CD4-positive, alpha-beta memory T cell (primary cell): ENCODE data around the gene HIVEP1. TPM values are rescaled to one million over a fixed set of nuclear protein-coding genes. Genes with fewer than 3 reads are reported as not detected.
"Not testable (repeated sequence)": the region's sequence is repeated elsewhere in the genome, so short reads cannot be mapped to it uniquely, and the experiment has no call there.

Experiments used
- CTCF ChIA-PET: fragments of 350-600 bp; sonication (Branson Sonifier 250); formaldehyde crosslinking; loops from one replicate; lab custom pipeline; 2021; ENCODE audit warnings: inconsistent platforms; ENCODE audit not compliant: partially characterized antibody; lab: Charles Lee
- POLR2A ChIA-PET: fragments of 350-600 bp; sonication (Branson Sonifier 250); formaldehyde crosslinking; loops from one replicate; lab custom pipeline; 2021; ENCODE audit not compliant: partially characterized antibody; lab: Charles Lee
- DNase-seq, 5 donors: peaks; one replicate each; pipeline versions ENCODE4 v3.0.0 to v3.0.0-alpha.2; 2020 to 2022; ENCODE audit warnings: mixed read lengths in 1 of 5
- H3K27ac ChIP-seq: one replicate; pipeline ENCODE4 v1.7.0; 2013; ENCODE audit warnings: low read depth, low read length
- H3K27me3 ChIP-seq: 2 replicates; pipeline ENCODE4 v1.7.0; 2013; ENCODE audit warnings: mild to moderate bottlenecking, low read length, moderate library complexity; ENCODE audit not compliant: insufficient read depth
- H3K36me3 ChIP-seq: 2 replicates; pipeline ENCODE4 v1.7.0; 2013; ENCODE audit warnings: mild to moderate bottlenecking, low read length, moderate library complexity; ENCODE audit not compliant: insufficient read depth
- H3K4me1 ChIP-seq: 2 replicates; pipeline ENCODE4 v1.7.0; 2013; ENCODE audit warnings: mild to moderate bottlenecking, low read length, moderate library complexity; ENCODE audit not compliant: insufficient read depth
- H3K4me3 ChIP-seq, 2 donors: one replicate each; pipeline ENCODE4 v1.7.0; 2013; ENCODE audit warnings: low read length in 2 of 2, mild to moderate bottlenecking in 1 of 2
- H3K9me3 ChIP-seq, 2 donors: one replicate each; pipeline ENCODE4 v1.7.0; 2013; ENCODE audit warnings: low read length in 2 of 2, control low read depth in 1 of 2; ENCODE audit not compliant: control insufficient read depth in 1 of 2
- H3K27ac Mint-ChIP-seq, 7 donors: one replicate each; pipeline ENCODE4 v1.8.0; 2020 to 2021; ENCODE audit warnings: mixed read lengths in 7 of 7, mild to moderate bottlenecking in 6 of 7, inconsistent platforms in 3 of 7, moderate library complexity in 3 of 7
- H3K27me3 Mint-ChIP-seq, 2 donors: one replicate each; pipeline ENCODE4 v1.8.0; 2020 to 2021; ENCODE audit warnings: mixed read lengths in 2 of 2
- H3K36me3 Mint-ChIP-seq, 2 donors: one replicate each; pipeline ENCODE4 v1.8.0; 2020 to 2021; ENCODE audit warnings: mixed read lengths in 2 of 2, inconsistent platforms in 1 of 2, mild to moderate bottlenecking in 1 of 2
- H3K4me1 Mint-ChIP-seq, 4 donors: one replicate each; pipeline ENCODE4 v1.8.0; 2020 to 2021; ENCODE audit warnings: mixed read lengths in 4 of 4, mild to moderate bottlenecking in 1 of 4
- H3K4me3 Mint-ChIP-seq, 8 donors: one replicate each; pipeline ENCODE4 v1.8.0; 2020 to 2021; ENCODE audit warnings: mixed read lengths in 8 of 8, mild to moderate bottlenecking in 7 of 8, moderate library complexity in 6 of 8, inconsistent platforms in 3 of 8
- H3K9me3 Mint-ChIP-seq, 8 donors: one replicate each; pipeline ENCODE4 v1.8.0; 2020 to 2021; ENCODE audit warnings: mixed read lengths in 8 of 8, mild to moderate bottlenecking in 5 of 8, inconsistent platforms in 3 of 8, moderate library complexity in 1 of 8
- intact Hi-C: fragments of 100-400 bp; cut with micrococcal nuclease; formaldehyde crosslinking; loops from one replicate; pipeline ENCODE4 v1.15.1; 2023
- polyA plus RNA-seq, 2 donors: library from polyadenylated mRNA; unstranded; fragments of 300-500 nt; fragmentation: Illumina TruSeq; gene quantifications; one replicate each; pipeline ENCODE4 v1.2.3, GENCODE V29; 2021
- total RNA-seq, 2 experiments: library from RNA; stranded (reverse); gene quantifications; one replicate each; pipeline ENCODE4 v1.2.3, GENCODE V29; 2021

Gene HIVEP1
- total and polyA plus RNA-seq, 4 experiments from 2014 or later = 0.47 to 17.6 (median 11.9) TPM

- H3K9me3 ChIP-seq = no peaks in the 10 kb centered on the region
- Mint-ChIP-seq H3K36me3 (peaks cover 0 to 8% of the 10 kb centered on the region in 2 donors), H3K9me3 (no peaks in the 10 kb centered on the region), H3K27ac (no peak overlapping the region), H3K4me3 (no peak overlapping the region), H3K4me1 (peaks cover 0 to 16% (median 12%) of the 10 kb centered on the region in 4 donors), H3K27me3 (no peaks in the 10 kb centered on the region)
- H3K27me3 ChIP-seq = no peaks in the 10 kb centered on the region
- CTCF ChIA-PET = no interaction called here
- DNase-seq = no peak
- POLR2A ChIA-PET = no interaction called here
- H3K4me3 ChIP-seq = no peak overlapping the region
- peaks cover 8% of the 10 kb centered on the region for H3K4me1 ChIP-seq
- no peaks in the 10 kb centered on the region for H3K36me3 ChIP-seq
- no peak overlapping the region for H3K27ac ChIP-seq
- intact Hi-C loops = loop anchor here (1.0 to 5.0 kb wide), 2 partner anchors 83 to 136 kb away; no protein-coding TSS in a partner anchor
These were observed 139.3 kb downstream of the HIVEP1 start for GRCh38 chr6:12151433-12151820.

- H3K36me3 Mint-ChIP-seq = peaks cover 5 to 8% of the 10 kb centered on the region in 2 donors
- no peak overlapping the region for H3K27ac ChIP-seq
- H3K36me3 ChIP-seq = no peaks in the 10 kb centered on the region
- H3K4me1 Mint-ChIP-seq = peaks cover 0 to 16% (median 12%) of the 10 kb centered on the region in 4 donors
- H3K27me3 Mint-ChIP-seq = no peaks in the 10 kb centered on the region
- no peak overlapping the region for H3K4me3 Mint-ChIP-seq
- ChIA-PET CTCF (interaction anchor here (0.7 kb wide), 1 partner anchor 437 kb away, joined by 3 read pairs; no protein-coding TSS in a partner anchor), POLR2A (no interaction called here)
- peaks cover 8% of the 10 kb centered on the region for H3K4me1 ChIP-seq
- H3K4me3 ChIP-seq = no peak overlapping the region
- intact Hi-C loops = loop anchor here (5.0 kb wide), 1 partner anchor 135 kb away; no protein-coding TSS in a partner anchor
- H3K9me3 ChIP-seq = no peaks in the 10 kb centered on the region
- no peaks in the 10 kb centered on the region for H3K27me3 ChIP-seq
- DNase-seq = no peak
- H3K9me3 Mint-ChIP-seq = no peaks in the 10 kb centered on the region
- H3K27ac Mint-ChIP-seq = peak overlapping the region in 1 of 7 donors; percentile 30
These were observed 140.2 kb downstream of the HIVEP1 start for GRCh38 chr6:12152023-12152970.

GRCh38 chr6:12155769-12156168 is 143.7 kb downstream of the HIVEP1 start:
- H3K27ac Mint-ChIP-seq, H3K9me3 ChIP-seq, H3K27me3 ChIP-seq, H3K27ac ChIP-seq, H3K4me3 ChIP-seq, intact Hi-C loops, POLR2A ChIA-PET, H3K4me1 ChIP-seq, H3K9me3 Mint-ChIP-seq, CTCF ChIA-PET, H3K27me3 Mint-ChIP-seq, DNase-seq, H3K4me3 Mint-ChIP-seq, H3K36me3 ChIP-seq: not testable (repeated sequence)
- H3K36me3 Mint-ChIP-seq = peaks cover 10 to 20% of the 10 kb centered on the region in 2 donors
- peaks cover 0 to 11% (median 7%) of the 10 kb centered on the region in 4 donors for H3K4me1 Mint-ChIP-seq

GRCh38 chr6:12158686-12159415 is 146.7 kb downstream of the HIVEP1 start:
- CTCF ChIA-PET = no interaction called here
- peak overlapping the region in 1 of 7 donors; percentile 80 for H3K27ac Mint-ChIP-seq

GRCh38 chr6:12160326-12160725 is 148.2 kb downstream of the HIVEP1 start:
- POLR2A ChIA-PET = no interaction called here
- Histone ChIP-seq H3K27me3 (no peaks in the 10 kb centered on the region), H3K4me1 (peaks cover 21% of the 10 kb centered on the region), H3K9me3 (no peaks in the 10 kb centered on the region), H3K27ac (no peak overlapping the region), H3K36me3 (peaks cover 12% of the 10 kb centered on the region), H3K4me3 (no peak overlapping the region)
- intact Hi-C loops = no loop called here
- CTCF ChIA-PET = no interaction called here
- no peak for DNase-seq
- Mint-ChIP-seq H3K9me3 (no peaks in the 10 kb centered on the region), H3K27ac (peak overlapping the region in 1 of 7 donors; percentile 75), H3K4me1 (peaks cover 23 to 40% (median 24%) of the 10 kb centered on the region in 4 donors), H3K36me3 (peaks cover 40 to 44% of the 10 kb centered on the region in 2 donors), H3K4me3 (no peak overlapping the region), H3K27me3 (no peaks in the 10 kb centered on the region)

More at GRCh38 chr6:12158686-12159415, 146.7 kb downstream of the HIVEP1 start:
- Histone ChIP-seq H3K36me3 (peaks cover 7% of the 10 kb centered on the region), H3K27me3 (no peaks in the 10 kb centered on the region), H3K4me3 (no peak overlapping the region), H3K9me3 (no peaks in the 10 kb centered on the region), H3K27ac (no peak overlapping the region), H3K4me1 (peaks cover 18% of the 10 kb centered on the region)
- intact Hi-C loops = no loop called here
- DNase-seq = no peak
- Mint-ChIP-seq H3K36me3 (peaks cover 35 to 44% of the 10 kb centered on the region in 2 donors), H3K4me1 (peaks cover 18 to 34% (median 23%) of the 10 kb centered on the region in 4 donors), H3K9me3 (no peaks in the 10 kb centered on the region), H3K4me3 (no peak overlapping the region), H3K27me3 (no peaks in the 10 kb centered on the region)
- POLR2A ChIA-PET = no interaction called here

GRCh38 chr6:12162213-12162612 is 150.1 kb downstream of the HIVEP1 start:
- peaks cover 20 to 40% (median 24%) of the 10 kb centered on the region in 4 donors for H3K4me1 Mint-ChIP-seq
- H3K9me3 Mint-ChIP-seq = no peaks in the 10 kb centered on the region
- H3K4me3 Mint-ChIP-seq = no peak overlapping the region
- H3K27ac Mint-ChIP-seq = peak overlapping the region in 2 of 7 donors; percentile 32 to 52
- ChIA-PET POLR2A (no interaction called here), CTCF (interaction anchor here (1.1 kb wide), 1 partner anchor 15 kb away, joined by 3 read pairs; no protein-coding TSS in a partner anchor)
- Histone ChIP-seq H3K36me3 (peaks cover 12% of the 10 kb centered on the region), H3K9me3 (no peaks in the 10 kb centered on the region), H3K27me3 (no peaks in the 10 kb centered on the region), H3K27ac (no peak overlapping the region), H3K4me1 (peaks cover 21% of the 10 kb centered on the region), H3K4me3 (no peak overlapping the region)
- peaks cover 35 to 46% of the 10 kb centered on the region in 2 donors for H3K36me3 Mint-ChIP-seq
- intact Hi-C loops = no loop called here
- no peaks in the 10 kb centered on the region for H3K27me3 Mint-ChIP-seq
- DNase-seq = no peak
